ENCODE measurements around the gene ALDH16A1. TPM values are rescaled to one million over a fixed set of nuclear protein-coding genes. Genes with fewer than 3 reads are reported as not detected.

Gene ALDH16A1
- total and polyA plus RNA-seq, 10 of the 15 experiments (the other 5 are each of a cell fraction or from before 2014, with no cell fraction given) = 1.7 to 49.3 (median 18.1) TPM

DNA sequence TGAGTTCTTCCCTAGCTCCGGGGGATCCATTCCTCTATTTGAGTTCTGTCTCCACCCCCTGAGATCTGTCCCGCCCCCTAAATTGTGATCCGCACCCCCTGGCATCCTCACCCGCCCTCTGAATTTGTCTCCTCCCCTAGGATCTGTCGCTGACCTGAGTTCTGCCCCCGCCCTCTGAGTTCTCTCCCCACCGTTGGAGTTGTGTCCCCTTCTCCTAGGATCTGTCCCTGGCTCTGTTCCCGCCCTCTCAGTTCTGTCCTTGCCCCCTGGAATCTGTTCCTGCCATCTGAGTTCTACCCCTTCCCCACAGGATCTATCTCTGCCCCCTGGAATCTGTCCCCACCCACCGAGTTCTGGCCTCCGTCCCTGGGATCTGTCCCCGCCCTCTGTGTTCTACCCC is 10.7 kb upstream of the ALDH16A1 start:
- TF ChIP-seq, protein P1, sequence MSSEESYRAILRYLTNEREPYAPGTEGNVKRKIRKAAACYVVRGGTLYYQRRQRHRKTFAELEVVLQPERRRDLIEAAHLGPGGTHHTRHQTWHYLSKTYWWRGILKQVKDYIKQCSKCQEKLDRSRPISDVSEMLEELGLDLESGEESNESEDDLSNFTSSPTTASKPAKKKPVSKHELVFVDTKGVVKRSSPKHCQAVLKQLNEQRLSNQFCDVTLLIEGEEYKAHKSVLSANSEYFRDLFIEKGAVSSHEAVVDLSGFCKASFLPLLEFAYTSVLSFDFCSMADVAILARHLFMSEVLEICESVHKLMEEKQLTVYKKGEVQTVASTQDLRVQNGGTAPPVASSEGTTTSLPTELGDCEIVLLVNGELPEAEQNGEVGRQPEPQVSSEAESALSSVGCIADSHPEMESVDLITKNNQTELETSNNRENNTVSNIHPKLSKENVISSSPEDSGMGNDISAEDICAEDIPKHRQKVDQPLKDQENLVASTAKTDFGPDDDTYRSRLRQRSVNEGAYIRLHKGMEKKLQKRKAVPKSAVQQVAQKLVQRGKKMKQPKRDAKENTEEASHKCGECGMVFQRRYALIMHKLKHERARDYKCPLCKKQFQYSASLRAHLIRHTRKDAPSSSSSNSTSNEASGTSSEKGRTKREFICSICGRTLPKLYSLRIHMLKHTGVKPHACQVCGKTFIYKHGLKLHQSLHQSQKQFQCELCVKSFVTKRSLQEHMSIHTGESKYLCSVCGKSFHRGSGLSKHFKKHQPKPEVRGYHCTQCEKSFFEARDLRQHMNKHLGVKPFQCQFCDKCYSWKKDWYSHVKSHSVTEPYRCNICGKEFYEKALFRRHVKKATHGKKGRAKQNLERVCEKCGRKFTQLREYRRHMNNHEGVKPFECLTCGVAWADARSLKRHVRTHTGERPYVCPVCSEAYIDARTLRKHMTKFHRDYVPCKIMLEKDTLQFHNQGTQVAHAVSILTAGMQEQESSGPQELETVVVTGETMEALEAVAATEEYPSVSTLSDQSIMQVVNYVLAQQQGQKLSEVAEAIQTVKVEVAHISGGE (CRISPR knock-in tag; IDR thresholded peaks at IDR 0.05) = no peak
- TF ChIP-seq TCF7 (IDR thresholded peaks at IDR 0.05; ENCODE audit: borderline replicate concordance) = no peak
- no peak for TF ChIP-seq LARP7 (IDR thresholded peaks at IDR 0.05)
- SMC1A ChIA-PET (ENCODE audit: uncharacterized antibody, unreplicated experiment) = interaction anchor here (1.5 to 3.0 kb wide), 4 partner anchors 28 to 216 kb away, joined by 4 to 14 read pairs (median 4); no protein-coding TSS in a partner anchor
- RAD21 ChIA-PET (ENCODE audit: unreplicated experiment) = interaction anchor here (0.5 to 1.8 kb wide), 12 partner anchors 10 to 249 kb away, joined by 3 to 15 read pairs (median 4); partner anchors contain the start of genes PIH1D1 and SCAF1
- Histone ChIP-seq H3K4me1 (ENCODE audit: control insufficient read depth, insufficient read depth, low read length) (no peaks in the 10 kb centered on the region), H3K36me3 (ENCODE audit: control insufficient read depth in 2 of 2, insufficient read depth in 2 of 2, low read length in 1 of 2) (peaks cover 0 to 3% of the 10 kb centered on the region in 2 experiments; a peak in 1 of 4 replicates), H3K4me3 (peak overlapping the region; percentile 81; the same call in 1 of the 2 replicates), H3K27me3 (replicated peaks in 1 of 2; ENCODE audit: control insufficient read depth in 2 of 2, insufficient read depth in 2 of 2, low read length in 1 of 2) (peaks cover 9 to 23% of the 10 kb centered on the region in 2 experiments), H3K9ac (ENCODE audit: control insufficient read depth, insufficient read depth, low read length) (no peak overlapping the region), H3K9me3 (replicated peaks; ENCODE audit: control insufficient read depth, insufficient read depth, low read length) (no peaks in the 10 kb centered on the region), H3K27ac (ENCODE audit: control insufficient read depth, insufficient read depth) (no peak overlapping the region), H3K4me2 (ENCODE audit: control insufficient read depth, insufficient read depth) (no peak overlapping the region), H2AFZ (ENCODE audit: control insufficient read depth, low read depth, low read length) (no peak overlapping the region), H3K79me2 (ENCODE audit: control insufficient read depth, insufficient read depth, low read length) (no peaks in the 10 kb centered on the region), H4K20me1 (ENCODE audit: control insufficient read depth, insufficient read depth) (no peaks in the 10 kb centered on the region)
- POLR2A ChIA-PET = interaction anchor here (1.0 to 1.5 kb wide), 4 partner anchors 10 to 51 kb away, joined by 3 to 5 read pairs (median 4); partner anchors contain the start of gene PIH1D1
- 3% methylated on average over 11 of the region's 11 CpGs for WGBS (ENCODE audit: insufficient coverage, insufficient replicate concordance, low lambda C conversion rate, missing lambda C conversion rate)
- DNase-seq (ENCODE audit: low read depth, low spot score) = no peak
- no peak for FAIRE-seq
- ATAC-seq = no peak
- CTCF ChIA-PET = interaction anchor here (0.6 to 4.9 kb wide), 9 partner anchors 11 to 217 kb away, joined by 3 to 47 read pairs (median 4); partner anchors contain the start of gene ALDH16A1
- intact Hi-C loops (cut with micrococcal nuclease; ENCODE audit: unreplicated experiment) = no loop called here
- in situ Hi-C loops (cut with MboI) = no loop called here
- no TSS peak for BruUV-seq (replicated peaks)

All from GM12878 (cell line).